Dedifferentiated amniotic fluid mesenchymal stem cell (primary cell): ENCODE results near the gene IGFL1.
A peak's percentile ranks its signal among the peaks of the same experiment; 100 is the strongest.
"Not testable (repeated sequence)": the region's sequence is repeated elsewhere in the genome, so short reads cannot be mapped to it uniquely, and the experiment has no call there.

Source experiments
- DNase-seq: peaks from one replicate; pipeline ENCODE4 v3.0.0-alpha.2; 2016; ENCODE audit errors: extremely low spot score

The IGFL1 gene

GRCh38 chr19:46270521-46271256 lies 41.1 kb downstream of the IGFL1 start:
- DNase-seq = no peak

DNA sequence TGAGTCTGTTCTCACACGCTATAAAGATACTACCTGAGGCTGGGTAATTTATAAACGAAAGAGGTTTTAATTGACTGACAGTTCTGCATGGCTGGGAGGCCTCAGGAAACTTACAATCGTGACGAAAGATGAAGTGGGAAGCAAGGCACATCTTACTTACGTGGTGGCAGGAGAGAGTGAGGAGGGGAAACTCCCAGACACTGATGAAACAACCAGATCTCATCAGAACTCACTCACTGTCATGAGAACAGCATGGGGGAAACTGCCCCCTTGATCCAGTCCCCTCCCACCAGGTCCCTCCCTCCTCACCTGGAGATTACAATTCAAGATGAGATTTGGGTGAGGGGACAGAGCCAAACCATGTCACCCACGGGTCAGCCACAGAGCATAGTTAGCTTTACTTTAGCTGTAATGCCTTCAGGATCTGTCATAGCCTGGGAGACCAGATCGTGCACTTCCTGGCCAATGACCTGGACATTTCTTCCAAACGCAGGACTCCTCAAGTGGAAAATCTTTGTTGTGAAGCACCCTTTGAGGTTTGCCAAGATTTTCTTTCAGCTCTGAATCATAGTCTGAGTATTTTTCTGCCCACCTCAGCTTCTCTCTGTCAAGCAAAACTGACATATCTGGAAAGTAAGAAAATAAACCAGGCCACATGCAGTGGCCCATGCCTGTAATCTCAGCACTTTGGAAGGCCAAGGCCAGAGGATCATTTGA lies 42.1 kb downstream of the IGFL1 start:
- peak; percentile 43 for DNase-seq

- DNase-seq = not testable (repeated sequence)
These were observed 44.4 kb downstream of the IGFL1 start for GRCh38 chr19:46273931-46274330.

GRCh38 chr19:46279177-46279576 lies 49.6 kb downstream of the IGFL1 start:
- no peak for DNase-seq
